PFSK-1 (cell line): ENCODE results near the gene PHACTR1.

Source experiments
- FOXP2 ChIP-seq: optimal IDR thresholded peaks from 2 replicates; pipeline ENCODE3; 2011; ENCODE audit warnings: borderline replicate concordance, control low read depth, inconsistent platforms; ENCODE audit not compliant: insufficient read depth; ENCODE audit errors: extremely low read length, extremely low read depth
- POLR2AphosphoS5 ChIP-seq: IDR thresholded peaks from 2 replicates; pipeline ENCODE4 v1.6.1; 2012; ENCODE audit warnings: low read depth, mild to moderate bottlenecking, control low read depth, low read length, moderate library complexity
- REST ChIP-seq, 2 experiments: IDR thresholded peaks; 2 replicates each; pipeline versions ENCODE4 v1.6.1 to v1.8.0; 2011 to 2012; ENCODE audit warnings: low read depth in 2 of 2, low read length in 2 of 2, control low read depth in 1 of 2, inconsistent platforms in 1 of 2, mild to moderate bottlenecking in 1 of 2, moderate library complexity in 1 of 2; ENCODE audit not compliant: insufficient read depth in 1 of 2
- SIN3A ChIP-seq: IDR thresholded peaks from 2 replicates; pipeline ENCODE4 v1.6.1; 2012; ENCODE audit warnings: mild to moderate bottlenecking, low read length, moderate library complexity, borderline replicate concordance; ENCODE audit not compliant: insufficient read depth
- TAF1 ChIP-seq: IDR thresholded peaks from 2 replicates; pipeline ENCODE4 v1.6.1; 2012; ENCODE audit warnings: low read length, control low read depth, borderline replicate concordance; ENCODE audit not compliant: insufficient read depth

PHACTR1 gene

GRCh38 chr6:13273202-13273930, 556.8 kb downstream of the PHACTR1 start:
- TF ChIP-seq SIN3A (no peak), POLR2AphosphoS5 (no peak), TAF1 (no peak), FOXP2 (no peak), REST (IDR thresholded peaks at IDR 0.05; ENCODE audit: insufficient read depth in 1 of 2, low read depth in 2 of 2, low read length in 2 of 2) (no peak)

GRCh38 chr6:13273931-13274706, 557.6 kb downstream of the PHACTR1 start:
- TF ChIP-seq REST (IDR thresholded peaks at IDR 0.05; ENCODE audit: insufficient read depth in 1 of 2, low read depth in 2 of 2, low read length in 2 of 2) (no peak), SIN3A (no peak), FOXP2 (no peak), TAF1 (no peak), POLR2AphosphoS5 (no peak)

- TF ChIP-seq REST (IDR thresholded peaks at IDR 0.05; ENCODE audit: insufficient read depth in 1 of 2, low read depth in 2 of 2, low read length in 2 of 2) (no peak), POLR2AphosphoS5 (no peak), FOXP2 (no peak), SIN3A (no peak), TAF1 (no peak)
Measured at GRCh38 chr6:13274707-13275434, 558.3 kb downstream of the PHACTR1 start.

GRCh38 chr6:13275435-13275989, 558.9 kb downstream of the PHACTR1 start:
- TF ChIP-seq TAF1 (no peak), POLR2AphosphoS5 (no peak), SIN3A (no peak), FOXP2 (no peak), REST (IDR thresholded peaks at IDR 0.05; ENCODE audit: insufficient read depth in 1 of 2, low read depth in 2 of 2, low read length in 2 of 2) (no peak)
